H1 (cell line): ENCODE results near the gene TBC1D22A. TPM values are rescaled to one million over a fixed set of nuclear protein-coding genes. Genes with fewer than 3 reads are reported as not detected.

ENCODE experiments used
- BACH1 ChIP-seq: IDR thresholded peaks from 2 replicates; pipeline ENCODE4 v1.6.1; 2012; ENCODE audit warnings: low read length, improper control_type of control experiment
- CHD7 ChIP-seq: fragments of 300-600 bp; sonication (generic); IDR thresholded peaks from 2 replicates; pipeline ENCODE4 v1.7.1; 2012; ENCODE audit warnings: low read length, moderate library complexity, mild to moderate bottlenecking, inconsistent platforms; ENCODE audit not compliant: insufficient replicate concordance
- GTF2F1 ChIP-seq: IDR thresholded peaks from 2 replicates; pipeline ENCODE4 v1.6.1; 2012; ENCODE audit warnings: low read depth, low read length, improper control_type of control experiment, borderline replicate concordance
- HDAC2 ChIP-seq, 2 experiments: fragments of 300-600 bp in 1 of 2; sonication (generic) in 1 of 2; IDR thresholded peaks; 2 replicates each; pipeline ENCODE4 v1.6.1; 2011 to 2012; ENCODE audit warnings: low read depth in 2 of 2, low read length in 2 of 2, mild to moderate bottlenecking in 2 of 2, moderate library complexity in 2 of 2, borderline replicate concordance in 1 of 2, inconsistent platforms in 1 of 2
- KDM4A ChIP-seq: IDR thresholded peaks from one replicate; pipeline ENCODE4 v1.7.1; 2012; ENCODE audit warnings: low read depth, mild to moderate bottlenecking, moderate library complexity, low read length, inconsistent platforms; ENCODE audit not compliant: severe bottlenecking
- KDM5A ChIP-seq: fragments of 200-600 bp; IDR thresholded peaks from 2 replicates; pipeline ENCODE4 v1.7.1; 2012; ENCODE audit warnings: mild to moderate bottlenecking, low read length, inconsistent platforms, mixed read lengths
- NANOG ChIP-seq: IDR thresholded peaks from 2 replicates; pipeline ENCODE4 v1.6.1; 2011; ENCODE audit warnings: low read length, low read depth, mild to moderate bottlenecking, inconsistent platforms; ENCODE audit not compliant: insufficient read depth, poor library complexity, severe bottlenecking
- PHF8 ChIP-seq: fragments of 200-600 bp; sonication (generic); conservative IDR thresholded peaks from 2 replicates; pipeline ENCODE4 v1.7.1; 2012; ENCODE audit warnings: low read depth, mild to moderate bottlenecking, inconsistent platforms, low read length, moderate library complexity
- RBBP5 ChIP-seq: IDR thresholded peaks from 2 replicates; pipeline ENCODE4 v1.7.1; 2012; ENCODE audit warnings: low read depth, mild to moderate bottlenecking, inconsistent platforms, low read length, moderate library complexity, borderline replicate concordance
- SRF ChIP-seq: IDR thresholded peaks from 2 replicates; pipeline ENCODE4 v1.6.1; 2011; ENCODE audit warnings: mild to moderate bottlenecking, low read depth, low read length, moderate library complexity
- SUZ12 ChIP-seq: fragments of 200-600 bp; sonication (generic); IDR thresholded peaks from 2 replicates; pipeline ENCODE4 v1.6.1; 2012; ENCODE audit warnings: mild to moderate bottlenecking, inconsistent platforms, low read length, moderate library complexity, mixed read lengths
- TCF12 ChIP-seq: IDR thresholded peaks from 2 replicates; pipeline ENCODE4 v1.6.1; 2011; ENCODE audit warnings: low read depth, mild to moderate bottlenecking, low read length
- polyA plus RNA-seq, 7 experiments: library from polyadenylated mRNA; depleted of rRNA in 3 of 7; stranded (reverse) in 5 of 7; unstranded in 2 of 7; fragments of >200 nt in 5 of 7; fragments of 200-250 nt in 2 of 7; gene quantifications; 1 replicate in 5 of 7; 2 replicates in 1 of 7; 4 replicates in 1 of 7; pipeline versions ENCODE4 v1.2.1 to v1.2.3, GENCODE V29; 2011 to 2013; ENCODE audit warnings: missing spikeins in 2 of 7, mixed read lengths in 2 of 7
- total RNA-seq: library from RNA; stranded (reverse); fragmentation: NEBNext Ultra II Directional; extraction: Animal tissue kit (Norgen Biotek cat#: 25700); gene quantifications from 2 replicates; pipeline ENCODE4 v1.2.1, GENCODE V29; 2021

TBC1D22A gene
- total and polyA plus RNA-seq, 2 of the 8 experiments (the other 6 are each of a cell fraction or from before 2014, with no cell fraction given), result 11.9 to 18.4 TPM

GRCh38 chr22:47053726-47054141 lies 291.3 kb downstream of the TBC1D22A start (continued):
- TF ChIP-seq CHD7 (no peak), GTF2F1 (no peak), SRF (no peak), NANOG (no peak), SUZ12 (no peak), HDAC2 (IDR thresholded peaks at IDR 0.05; ENCODE audit: borderline replicate concordance in 1 of 2, low read depth in 2 of 2, low read length in 2 of 2) (no peak), KDM5A (no peak), PHF8 (no peak), KDM4A (no peak), TCF12 (no peak), RBBP5 (no peak), BACH1 (no peak)
